ENCODE results near the gene HERC4.

DNA sequence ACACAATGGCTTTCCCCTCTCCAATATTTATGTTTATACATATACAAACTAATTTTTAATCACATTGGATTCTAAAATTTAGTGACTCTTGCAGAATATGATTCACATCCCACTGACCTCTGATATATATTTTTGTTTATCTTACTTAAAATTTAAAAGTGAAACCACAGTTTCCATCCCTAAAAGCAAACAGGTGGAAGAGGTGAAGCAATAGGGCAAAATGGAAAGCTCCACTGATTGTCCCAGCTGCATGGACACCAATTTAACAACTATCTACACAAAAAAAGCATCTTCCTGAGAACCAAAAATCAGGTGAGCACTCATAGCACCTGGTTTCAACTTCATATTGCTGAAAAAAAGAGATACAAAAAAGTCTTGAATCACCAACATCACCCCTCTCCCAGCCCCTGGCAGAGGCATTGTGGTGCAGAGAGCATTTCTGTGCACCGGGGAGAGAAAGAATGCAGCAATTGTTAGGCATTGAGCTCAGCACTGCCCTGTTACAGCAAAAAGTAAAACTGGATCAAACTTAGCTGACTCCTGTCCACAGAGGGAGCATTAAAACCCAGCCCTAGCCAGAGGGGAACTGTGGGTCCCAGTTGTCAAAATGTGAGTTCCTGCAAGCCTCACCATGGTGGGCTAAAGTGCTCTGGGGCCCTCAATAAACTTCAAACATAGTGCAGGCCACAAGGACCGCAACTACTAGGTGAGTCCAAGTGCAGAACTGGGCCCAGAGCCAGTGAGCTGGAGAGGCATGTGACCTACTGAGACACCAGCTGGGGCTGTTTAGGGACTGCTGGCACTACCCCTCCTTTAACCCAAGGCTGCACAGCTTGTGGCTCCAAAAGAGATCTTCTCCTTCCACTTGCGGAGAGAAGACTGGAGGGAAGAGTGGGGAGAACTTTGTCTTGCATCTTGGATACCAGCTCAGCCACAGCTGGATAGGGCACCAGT, 98.5 kb downstream of the HERC4 start:
- TF ChIP-seq, protein P1, sequence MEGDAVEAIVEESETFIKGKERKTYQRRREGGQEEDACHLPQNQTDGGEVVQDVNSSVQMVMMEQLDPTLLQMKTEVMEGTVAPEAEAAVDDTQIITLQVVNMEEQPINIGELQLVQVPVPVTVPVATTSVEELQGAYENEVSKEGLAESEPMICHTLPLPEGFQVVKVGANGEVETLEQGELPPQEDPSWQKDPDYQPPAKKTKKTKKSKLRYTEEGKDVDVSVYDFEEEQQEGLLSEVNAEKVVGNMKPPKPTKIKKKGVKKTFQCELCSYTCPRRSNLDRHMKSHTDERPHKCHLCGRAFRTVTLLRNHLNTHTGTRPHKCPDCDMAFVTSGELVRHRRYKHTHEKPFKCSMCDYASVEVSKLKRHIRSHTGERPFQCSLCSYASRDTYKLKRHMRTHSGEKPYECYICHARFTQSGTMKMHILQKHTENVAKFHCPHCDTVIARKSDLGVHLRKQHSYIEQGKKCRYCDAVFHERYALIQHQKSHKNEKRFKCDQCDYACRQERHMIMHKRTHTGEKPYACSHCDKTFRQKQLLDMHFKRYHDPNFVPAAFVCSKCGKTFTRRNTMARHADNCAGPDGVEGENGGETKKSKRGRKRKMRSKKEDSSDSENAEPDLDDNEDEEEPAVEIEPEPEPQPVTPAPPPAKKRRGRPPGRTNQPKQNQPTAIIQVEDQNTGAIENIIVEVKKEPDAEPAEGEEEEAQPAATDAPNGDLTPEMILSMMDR (conservative IDR thresholded peaks at IDR 0.05; ENCODE audit: low read length): no peak
- no peak for TF ChIP-seq EZH2phosphoT487 (IDR thresholded peaks at IDR 0.05; ENCODE audit: borderline replicate concordance, low read depth, low read length)
